Measurements from ENCODE around the gene CPNE4.

The CPNE4 gene

DNA sequence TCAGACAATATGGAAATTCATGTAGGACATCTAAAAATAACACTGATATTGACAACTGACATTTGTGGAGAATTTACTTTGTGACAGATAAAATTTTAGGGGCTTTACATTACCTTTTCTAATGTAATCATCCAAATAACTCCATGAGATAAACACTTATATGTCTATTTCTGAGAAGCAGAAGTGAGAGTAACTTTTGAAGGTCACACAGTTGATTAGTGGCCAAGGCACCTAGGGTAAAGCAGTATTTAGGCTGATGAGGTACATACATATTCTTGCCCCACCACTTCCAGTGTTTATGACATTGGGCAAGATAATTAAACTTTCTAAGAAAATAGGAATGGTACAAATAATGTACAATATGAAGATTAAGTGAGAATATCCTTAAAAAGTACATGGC, 248.4 kb downstream of the CPNE4 start:
- no peak overlapping the region for H3K4me3 ChIP-seq (ENCODE audit: low read depth, low read length)
- no peak for TF ChIP-seq CTCF (IDR thresholded peaks at IDR 0.05; ENCODE audit: borderline replicate concordance, insufficient read depth, low read depth, low read length)

DNA sequence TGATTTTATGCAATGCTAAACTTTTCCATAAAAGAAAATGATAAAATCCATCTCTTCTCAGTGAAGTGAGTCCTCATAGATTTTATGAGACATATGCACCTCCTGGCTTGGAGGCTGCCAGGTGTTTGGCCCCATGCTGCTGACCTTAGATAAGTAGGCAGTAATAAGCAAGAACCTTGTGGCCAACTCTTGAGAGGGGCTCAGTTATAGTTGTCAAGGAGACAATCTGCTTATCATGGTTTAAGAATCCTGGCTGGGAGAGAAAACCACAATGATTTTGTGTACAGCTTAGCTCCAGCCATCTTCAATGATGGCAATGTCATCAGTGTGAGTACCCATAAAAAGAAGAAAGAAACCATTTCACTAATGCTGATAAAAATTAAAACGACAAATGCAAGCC, 252.1 kb downstream of the CPNE4 start:
- no peak for TF ChIP-seq CTCF (IDR thresholded peaks at IDR 0.05; ENCODE audit: borderline replicate concordance, insufficient read depth, low read depth, low read length)
- H3K4me3 ChIP-seq (ENCODE audit: low read depth, low read length) = no peak overlapping the region

DNA sequence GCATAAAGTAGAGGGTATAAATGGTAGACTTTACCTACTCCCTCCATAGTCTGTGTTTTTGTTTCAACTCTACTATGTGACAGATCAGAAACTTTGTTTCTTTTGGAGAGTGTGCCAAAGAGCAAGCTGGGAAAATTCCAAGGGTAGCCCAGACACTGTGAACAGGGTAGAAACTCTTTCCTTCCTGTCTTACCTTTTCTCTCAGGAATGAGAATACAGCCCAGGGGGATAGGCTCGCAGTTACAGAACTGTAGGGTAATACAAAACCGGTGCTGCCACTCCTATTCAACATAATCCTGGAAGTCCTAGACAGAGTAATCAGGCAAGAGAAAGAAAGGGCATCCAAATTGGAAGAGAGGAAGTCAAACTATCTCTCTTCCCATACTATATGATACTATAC, 256.3 kb downstream of the CPNE4 start:
- TF ChIP-seq CTCF (IDR thresholded peaks at IDR 0.05; ENCODE audit: borderline replicate concordance, insufficient read depth, low read depth, low read length) = no peak
- H3K4me3 ChIP-seq (ENCODE audit: low read depth, low read length) = no peak overlapping the region

DNA sequence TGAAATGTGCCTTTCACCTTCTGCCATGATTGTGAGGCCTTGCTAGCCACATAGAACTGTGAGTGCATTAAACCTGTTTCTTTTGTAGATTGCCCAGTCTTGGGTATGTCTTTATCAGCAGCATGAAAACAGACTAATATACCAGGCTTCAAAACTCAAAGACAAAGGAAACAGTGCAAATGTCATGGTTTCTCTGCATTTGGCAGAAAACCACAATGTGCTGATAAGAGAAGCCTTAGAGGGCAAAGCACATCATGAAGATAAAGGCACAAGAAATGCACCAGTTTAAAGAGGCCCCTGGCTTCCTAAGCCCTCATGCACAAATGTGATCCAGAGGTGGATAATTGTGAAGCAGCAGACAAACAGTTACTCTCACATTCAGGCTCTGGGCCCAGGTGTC, 259.2 kb downstream of the CPNE4 start:
- H3K4me3 ChIP-seq (ENCODE audit: low read depth, low read length) = no peak overlapping the region
- no peak for TF ChIP-seq CTCF (IDR thresholded peaks at IDR 0.05; ENCODE audit: borderline replicate concordance, insufficient read depth, low read depth, low read length)

DNA sequence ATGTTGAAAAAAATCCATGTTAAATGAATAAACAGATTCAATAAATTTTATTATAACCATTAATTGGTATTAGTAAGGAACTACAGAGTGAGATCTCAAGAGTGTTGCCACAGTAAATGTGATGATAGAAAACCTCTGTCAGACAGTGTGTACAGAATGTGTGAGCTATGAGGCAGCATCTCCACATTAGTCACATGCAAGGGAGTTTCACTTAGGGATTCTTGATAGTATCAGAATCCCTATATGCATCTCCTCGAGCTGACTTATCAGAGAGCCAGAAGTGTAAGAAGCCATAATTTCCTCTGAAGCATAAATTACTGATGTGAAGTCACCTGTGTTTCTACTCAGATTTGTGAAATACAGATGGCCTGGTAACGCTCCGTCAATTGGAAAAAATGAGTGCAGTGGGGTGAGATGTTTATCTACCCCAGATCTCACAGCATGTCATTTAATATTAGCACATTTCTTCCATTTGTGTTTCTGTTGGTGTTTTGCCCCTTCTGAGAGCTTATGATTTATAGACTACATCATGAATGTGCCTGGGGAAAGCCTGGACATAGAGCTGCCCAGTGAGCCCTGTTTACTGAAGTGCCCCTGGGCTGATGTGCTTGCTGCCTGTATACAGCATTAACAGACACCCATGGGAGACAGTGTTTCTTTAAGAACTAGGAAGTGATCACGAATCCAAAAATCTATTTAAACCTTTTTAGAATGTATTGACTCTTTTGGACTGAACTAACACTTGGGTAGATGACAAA, 262.4 kb downstream of the CPNE4 start:
- no peak for TF ChIP-seq CTCF (IDR thresholded peaks at IDR 0.05; ENCODE audit: borderline replicate concordance, insufficient read depth, low read depth, low read length)
- H3K4me3 ChIP-seq (ENCODE audit: low read depth, low read length) = no peak overlapping the region

GRCh38 chr3:131762981-131763564, 271.7 kb downstream of the CPNE4 start:
- TF ChIP-seq CTCF (IDR thresholded peaks at IDR 0.05; ENCODE audit: borderline replicate concordance, insufficient read depth, low read depth, low read length) = no peak
- H3K4me3 ChIP-seq (ENCODE audit: low read depth, low read length) = no peak overlapping the region

- no peak overlapping the region for H3K4me3 ChIP-seq (ENCODE audit: low read depth, low read length)
- no peak for TF ChIP-seq CTCF (IDR thresholded peaks at IDR 0.05; ENCODE audit: borderline replicate concordance, insufficient read depth, low read depth, low read length)
Observed at GRCh38 chr3:131756405-131756804, 278.4 kb downstream of the CPNE4 start.
